COLO829 (cell line): ENCODE measurements around the gene IER3IP1.
"Not testable (repeated sequence)": the region's sequence is repeated elsewhere in the genome, so short reads cannot be mapped to it uniquely, and the experiment has no call there.

Experiments used
- DNase-seq: peaks from one replicate; pipeline ENCODE4 v3.0.0; 2012; ENCODE audit warnings: low spot score

Gene IER3IP1, protein sequence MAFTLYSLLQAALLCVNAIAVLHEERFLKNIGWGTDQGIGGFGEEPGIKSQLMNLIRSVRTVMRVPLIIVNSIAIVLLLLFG

DNA sequence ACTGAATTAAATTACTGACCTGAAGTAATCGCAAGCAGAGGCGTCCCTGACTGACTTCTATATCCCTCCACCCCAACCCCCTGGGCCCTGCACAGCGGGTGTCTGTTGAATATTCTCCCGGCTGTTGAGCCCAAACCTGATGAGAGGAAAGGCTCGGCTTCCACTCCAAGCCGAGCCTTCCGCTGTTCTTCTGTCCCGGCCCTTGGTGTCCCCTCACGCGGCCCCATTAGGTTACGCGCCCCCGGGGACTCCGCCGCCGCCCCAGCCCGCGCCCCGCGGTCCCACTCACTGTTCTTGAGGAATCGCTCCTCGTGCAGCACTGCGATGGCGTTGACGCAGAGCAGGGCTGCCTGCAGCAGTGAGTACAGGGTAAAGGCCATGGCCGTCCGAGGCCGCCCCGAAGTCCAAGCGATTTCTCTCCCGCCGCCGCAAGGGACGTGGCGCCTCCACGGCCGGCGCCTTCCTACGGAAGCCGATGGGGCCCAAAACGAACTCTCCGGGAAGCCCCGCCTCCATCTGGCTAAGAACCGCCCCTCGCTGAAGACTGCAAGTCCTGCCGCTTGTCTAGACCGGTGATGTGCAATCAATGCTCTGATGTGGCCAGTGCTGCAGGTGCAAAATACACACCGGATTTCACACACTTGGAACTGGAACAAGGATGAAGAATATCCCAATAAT lies at the start of gene IER3IP1:
IER3IP1 (minus strand) TSS at position 467 of the 678 bp plus-strand sequence; CDS start at position 380, 87 bp downstream.
- peak; percentile 86 for DNase-seq

DNA sequence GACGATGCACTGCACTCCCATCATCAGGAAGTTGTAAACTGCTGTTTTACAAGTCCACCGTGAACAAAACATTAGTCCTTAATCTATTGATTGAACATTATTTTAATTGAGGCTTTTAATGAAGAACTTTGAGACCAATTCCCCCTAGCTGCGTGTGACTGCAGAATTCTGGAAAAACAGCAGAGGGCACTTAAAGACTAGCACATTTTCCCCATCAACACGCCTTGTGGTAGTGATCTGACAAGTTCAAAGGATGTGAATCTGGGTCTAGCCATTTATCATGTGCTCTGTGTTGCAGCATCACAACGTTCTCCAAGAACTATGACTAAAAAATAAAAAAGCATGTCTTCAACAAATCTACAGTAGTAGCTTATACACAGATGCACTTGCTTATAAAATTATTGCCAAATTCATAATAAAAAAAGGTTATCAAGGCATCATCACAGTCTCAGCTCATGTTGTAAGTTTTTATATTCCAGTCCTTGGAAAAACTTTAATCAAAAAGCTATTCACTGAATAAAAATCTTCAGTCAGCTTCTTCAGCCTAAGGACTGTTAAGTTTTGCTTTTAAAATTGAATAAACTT lies 39.5 kb upstream of the IER3IP1 start:
- peak; percentile 47 for DNase-seq

GRCh38 chr18:47209171-47209570 lies 33.0 kb upstream of the IER3IP1 start:
- DNase-seq = no peak

GRCh38 chr18:47206945-47207637 lies 30.9 kb upstream of the IER3IP1 start:
- DNase-seq = no peak

DNA sequence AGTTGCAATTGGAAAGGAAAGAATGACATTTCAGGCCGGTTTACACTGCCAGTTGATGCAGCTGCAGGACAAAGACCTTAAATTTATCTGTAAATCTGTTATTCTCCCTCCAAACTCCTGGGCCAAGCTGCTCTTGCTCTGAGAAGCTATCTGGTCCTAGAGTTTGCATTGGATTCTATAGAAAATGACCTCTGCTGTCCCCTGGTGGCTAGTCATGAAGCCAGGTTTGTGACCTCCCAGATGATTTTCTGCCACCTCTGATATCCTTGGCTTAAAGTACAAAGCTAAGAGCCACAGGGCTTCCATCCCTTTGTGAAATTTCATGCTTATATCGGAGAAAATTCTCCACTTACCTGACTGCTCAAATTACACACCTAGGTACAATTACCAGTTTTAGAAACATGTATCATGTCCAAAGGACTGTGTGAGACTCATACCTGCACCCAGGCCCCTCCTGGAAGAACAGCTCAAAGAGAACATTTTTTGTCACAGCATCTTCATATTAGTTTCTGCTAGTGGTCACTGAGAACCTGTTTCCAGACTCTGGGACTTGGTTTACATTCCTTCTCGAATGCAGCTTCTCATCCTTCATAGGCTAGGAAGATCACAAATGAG lies 28.9 kb upstream of the IER3IP1 start:
- peak; percentile 31 for DNase-seq

GRCh38 chr18:47203626-47204464 lies 27.7 kb upstream of the IER3IP1 start:
- DNase-seq = no peak

DNA sequence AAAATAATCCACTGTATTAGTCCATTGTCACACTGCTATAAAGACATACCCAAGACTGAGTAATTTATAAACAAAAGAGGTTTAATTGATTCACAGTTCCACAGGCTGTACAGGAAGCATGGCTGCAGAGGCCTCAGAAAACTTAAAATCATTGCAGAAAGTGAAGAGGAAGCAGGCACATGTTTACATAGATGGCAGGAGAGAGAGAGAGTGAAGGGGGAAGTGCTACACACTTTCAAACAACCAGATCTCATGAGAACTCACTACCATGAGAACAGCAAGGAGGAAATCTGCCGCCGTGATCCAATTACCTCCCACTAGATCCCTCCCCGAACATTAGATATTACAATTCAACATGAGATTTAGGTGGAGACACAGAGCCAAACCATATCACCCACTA lies 19.8 kb upstream of the IER3IP1 start:
- not testable (repeated sequence) for DNase-seq

- no peak for DNase-seq
Measured at GRCh38 chr18:47191961-47192360, 15.8 kb upstream of the IER3IP1 start.

- no peak for DNase-seq
Measured at GRCh38 chr18:47187721-47188120, 11.6 kb upstream of the IER3IP1 start.

DNA sequence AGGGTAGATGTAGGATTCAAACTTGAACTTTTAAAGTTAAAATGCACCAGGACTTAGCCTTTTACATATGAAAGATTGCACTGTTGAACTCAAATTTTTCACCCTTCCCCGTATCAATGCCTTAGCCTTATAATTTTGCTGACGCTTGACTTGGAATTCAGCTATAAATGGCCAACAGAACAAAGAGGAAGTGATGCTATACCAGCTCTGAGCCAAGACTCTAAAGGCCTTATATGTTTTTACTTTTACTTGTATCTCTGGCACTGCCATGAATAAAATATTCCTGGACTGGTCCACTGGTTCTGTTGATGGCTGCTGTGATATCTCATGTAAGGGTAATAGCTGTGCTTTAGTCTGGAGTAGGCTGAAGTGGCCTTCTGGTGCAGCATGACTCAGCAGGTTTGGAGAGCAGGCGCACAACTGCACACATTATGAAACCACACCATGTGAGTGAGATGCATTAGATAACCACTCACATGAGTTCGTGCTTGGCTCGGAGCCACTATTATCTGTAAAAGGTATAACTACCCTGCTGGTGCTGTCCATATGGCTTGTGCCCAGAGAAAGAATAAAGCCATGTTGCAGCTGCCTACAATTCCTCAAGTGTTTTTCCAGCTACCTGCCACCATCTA lies 8.4 kb upstream of the IER3IP1 start:
- no peak for DNase-seq

- DNase-seq = not testable (repeated sequence)
Measured at GRCh38 chr18:47182156-47182555, 6.0 kb upstream of the IER3IP1 start.

DNA sequence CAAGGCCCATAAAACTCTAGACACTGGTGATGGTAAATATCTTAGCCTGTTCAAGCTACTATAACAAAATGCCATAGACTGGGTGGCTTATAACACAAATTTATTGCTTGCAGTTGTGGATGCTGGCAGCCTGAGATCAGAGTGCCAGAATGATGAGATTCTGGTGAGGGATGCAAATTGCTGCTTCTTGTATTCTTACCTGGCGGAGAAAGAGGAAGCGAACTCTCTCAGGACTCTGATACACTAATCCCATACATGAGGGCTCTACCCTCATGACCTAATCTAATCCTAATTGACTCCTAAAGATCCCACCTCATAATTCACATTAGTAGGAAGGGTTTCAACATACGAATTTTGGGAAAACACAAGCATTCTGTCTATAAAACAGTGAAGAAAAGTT lies 4.6 kb upstream of the IER3IP1 start:
- DNase-seq = no peak

GRCh38 chr18:47179520-47179919 lies 3.4 kb upstream of the IER3IP1 start:
- no peak for DNase-seq

- no peak for DNase-seq
Measured at GRCh38 chr18:47175283-47175897, 774 bp downstream of the IER3IP1 start.

DNA sequence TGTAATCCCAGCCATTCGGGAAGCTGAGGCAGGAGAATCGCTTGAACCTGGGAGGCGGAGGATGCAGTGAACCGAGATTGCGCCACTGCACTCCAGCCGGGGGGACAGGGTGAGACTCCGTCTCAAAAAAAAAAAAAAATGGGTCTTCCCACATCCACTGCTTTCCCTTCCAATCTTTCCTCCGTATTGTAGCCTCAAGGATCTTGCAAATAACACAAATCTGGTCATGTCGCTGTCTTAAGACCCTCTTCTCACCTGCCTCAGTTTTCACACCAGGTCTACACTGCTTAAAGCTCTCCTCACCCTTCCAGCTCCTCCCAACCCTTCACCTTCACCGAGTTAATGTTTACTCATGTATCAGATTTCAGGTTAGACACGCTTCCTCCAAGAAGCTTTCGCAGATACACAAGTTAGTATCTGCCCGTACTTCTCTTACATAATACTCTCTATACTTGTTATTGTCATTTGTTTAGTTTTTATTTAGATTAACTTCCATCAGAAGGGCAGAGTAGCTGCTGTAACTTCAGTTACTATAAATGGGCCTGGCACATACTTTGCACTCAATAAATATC lies 1.5 kb downstream of the IER3IP1 start:
- DNase-seq = no peak

- peak; percentile 44 for DNase-seq
Measured at GRCh38 chr18:47172476-47172875, 3.7 kb downstream of the IER3IP1 start.

DNA sequence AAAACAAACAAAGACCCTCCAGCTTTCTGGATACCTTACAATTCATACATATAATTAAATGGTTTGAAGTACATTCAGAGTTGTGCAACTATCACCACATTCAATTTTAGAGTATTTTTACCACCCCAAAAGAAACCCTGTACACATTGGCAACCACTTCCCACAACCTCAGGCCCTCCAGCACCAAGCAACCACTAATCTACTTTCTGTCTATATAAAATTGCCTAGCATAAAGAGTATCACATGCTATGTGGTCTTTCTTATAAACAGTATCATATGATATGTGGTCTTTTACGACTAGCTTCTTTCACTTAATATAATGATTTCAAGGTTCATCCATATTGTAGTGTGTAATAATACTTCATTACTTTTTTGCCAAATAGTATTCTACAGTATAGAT lies 7.3 kb downstream of the IER3IP1 start:
- no peak for DNase-seq

DNA sequence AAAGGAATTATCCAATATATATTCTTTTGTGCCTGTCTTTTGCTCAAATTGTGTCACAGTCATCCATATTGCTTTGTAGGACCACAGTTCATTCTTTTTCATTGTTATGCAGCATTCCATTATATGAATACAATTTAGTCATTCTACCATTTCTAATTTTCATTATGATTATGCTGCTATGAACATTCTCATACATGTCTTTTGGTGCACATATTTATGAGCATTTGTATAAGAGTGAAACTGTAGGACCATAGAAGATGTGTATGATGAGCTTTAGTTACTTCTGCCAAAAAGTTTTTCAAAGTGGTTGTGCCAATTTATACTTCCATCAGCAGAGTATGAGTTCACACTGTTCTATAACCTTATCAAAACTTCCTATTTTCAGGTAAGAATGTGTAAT lies 7.7 kb downstream of the IER3IP1 start:
- no peak for DNase-seq

DNA sequence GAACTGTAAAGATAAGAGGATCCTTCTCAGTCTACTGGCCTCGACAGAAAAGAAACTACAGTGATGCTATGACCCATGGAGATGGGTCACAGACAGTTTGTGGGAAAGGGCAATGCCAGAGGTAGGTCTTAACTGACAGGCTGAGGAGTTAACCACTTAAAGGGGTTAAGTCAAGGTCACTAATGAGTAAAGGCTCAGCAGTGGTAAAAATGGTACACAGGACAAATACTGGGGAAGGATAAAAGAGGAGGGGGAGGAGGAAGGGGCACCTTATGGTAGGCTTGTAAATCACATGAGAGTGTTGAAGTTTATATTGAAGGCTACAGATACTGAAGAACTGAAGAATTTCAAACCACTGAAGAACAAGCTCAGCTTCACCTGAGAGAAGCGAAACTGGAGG lies 9.9 kb downstream of the IER3IP1 start:
- no peak for DNase-seq

- no peak for DNase-seq
Measured at GRCh38 chr18:47163241-47163640, 12.9 kb downstream of the IER3IP1 start.

DNA sequence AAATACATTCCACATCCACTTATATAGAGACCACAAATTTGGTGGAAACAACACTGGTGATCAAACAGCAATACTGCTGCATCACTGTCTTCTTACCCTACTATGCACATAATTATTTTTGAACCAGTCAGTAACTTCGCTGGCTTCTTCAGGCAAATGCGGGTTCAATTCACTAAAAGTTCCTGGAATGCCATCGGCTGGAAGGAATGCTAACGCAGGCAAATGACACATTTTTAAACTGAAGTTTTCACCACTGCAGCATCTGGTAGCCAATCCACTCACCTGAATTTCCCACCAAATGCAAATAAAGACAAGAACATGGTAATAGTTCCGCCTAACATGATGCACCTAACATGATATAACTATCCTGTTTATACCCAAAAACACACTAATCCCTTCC lies 15.9 kb downstream of the IER3IP1 start:
- no peak for DNase-seq
